Chondrocyte (in vitro differentiated cells): ENCODE results near the gene SERPINB6. TPM values are rescaled to one million over a fixed set of nuclear protein-coding genes. Genes with fewer than 3 reads are reported as not detected.

Source experiments
- DNase-seq: peaks from one replicate; pipeline ENCODE4 v3.0.0; 2021; ENCODE audit warnings: mixed read lengths, low spot score
- H3K27ac Mint-ChIP-seq: one replicate; pipeline ENCODE4 v1.8.0; 2021; ENCODE audit warnings: mild to moderate bottlenecking, moderate library complexity, mixed read lengths; ENCODE audit not compliant: unreplicated experiment
- H3K27me3 Mint-ChIP-seq: 2 replicates; pipeline ENCODE4 v1.8.0; 2021; ENCODE audit warnings: low read depth, mixed read lengths
- H3K36me3 Mint-ChIP-seq: 2 replicates; pipeline ENCODE4 v1.8.0; 2021; ENCODE audit warnings: low read depth, mixed read lengths
- H3K4me1 Mint-ChIP-seq: 2 replicates; pipeline ENCODE4 v1.8.0; 2021; ENCODE audit warnings: low read depth, mild to moderate bottlenecking, mixed read lengths
- H3K4me3 Mint-ChIP-seq: one replicate; pipeline ENCODE4 v1.8.0; 2021; ENCODE audit warnings: mild to moderate bottlenecking, moderate library complexity, mixed read lengths; ENCODE audit not compliant: unreplicated experiment
- H3K9me3 Mint-ChIP-seq: 2 replicates; pipeline ENCODE4 v1.8.0; 2021; ENCODE audit warnings: low read depth, mixed read lengths
- CTCF ChIP-seq: fragments of 200-600 bp; sonication (generic); IDR thresholded peaks from 2 replicates; pipeline ENCODE4 v1.5.0; 2021; ENCODE audit warnings: antibody characterized with exemption, mild to moderate bottlenecking, moderate library complexity
- total RNA-seq: library from RNA; stranded (reverse); gene quantifications from 3 replicates; pipeline ENCODE4 v1.2.1, GENCODE V29; 2021

SERPINB6 gene
- total RNA-seq, 1 donor from 2014 or later: 98.0 TPM

- Mint-ChIP-seq H3K27me3 (peaks cover 4% of the 10 kb centered on the region), H3K4me1 (peaks cover 7% of the 10 kb centered on the region), H3K36me3 (no peaks in the 10 kb centered on the region), H3K4me3 (no peak overlapping the region), H3K9me3 (no peaks in the 10 kb centered on the region), H3K27ac (no peak overlapping the region)
- DNase-seq: no peak
- TF ChIP-seq CTCF: no peak
Measured at GRCh38 chr6:2900821-2901644, 70.3 kb downstream of the SERPINB6 start.

- DNase-seq: no peak
- no peak overlapping the region for H3K4me3 Mint-ChIP-seq
- H3K27ac Mint-ChIP-seq: no peak overlapping the region
Measured at GRCh38 chr6:2900221-2900807, 71.1 kb downstream of the SERPINB6 start.

GRCh38 chr6:2899596-2899995, 71.8 kb downstream of the SERPINB6 start:
- no peak overlapping the region for H3K27ac Mint-ChIP-seq
- TF ChIP-seq CTCF: no peak
- DNase-seq: no peak
- peaks cover 4% of the 10 kb centered on the region for H3K27me3 Mint-ChIP-seq
- peaks cover 7% of the 10 kb centered on the region for H3K4me1 Mint-ChIP-seq
- H3K36me3 Mint-ChIP-seq: no peaks in the 10 kb centered on the region
- H3K4me3 Mint-ChIP-seq: no peak overlapping the region
- H3K9me3 Mint-ChIP-seq: no peaks in the 10 kb centered on the region

More at GRCh38 chr6:2900221-2900807, 71.1 kb downstream of the SERPINB6 start:
- Mint-ChIP-seq H3K27me3 (peaks cover 4% of the 10 kb centered on the region), H3K9me3 (no peaks in the 10 kb centered on the region), H3K4me1 (peaks cover 7% of the 10 kb centered on the region), H3K36me3 (no peaks in the 10 kb centered on the region)
- TF ChIP-seq CTCF: no peak

Other genes starting within 250 kb of the SERPINB6 start
- 0.99 to 1.1 TPM (median 1.00 TPM) in 3 replicates for gene MYLK4, start 220.6 kb downstream of the SERPINB6 start, total RNA-seq
- 34.0 to 36.1 TPM (median 34.6 TPM) in 3 replicates for gene WRNIP1, start 206.2 kb downstream of the SERPINB6 start, total RNA-seq
- gene SERPINB1, start 129.7 kb downstream of the SERPINB6 start, total RNA-seq: 9.0 to 9.3 TPM (median 9.1 TPM) in 3 replicates
- gene SERPINB9, start 68.3 kb downstream of the SERPINB6 start, total RNA-seq: 0.31 to 0.67 TPM (median 0.62 TPM) in 3 replicates
- gene NQO2, start 28.3 kb upstream of the SERPINB6 start, total RNA-seq: 34.4 to 40.7 TPM (median 35.1 TPM) in 3 replicates
- gene RIPK1, start 96.9 kb upstream of the SERPINB6 start, total RNA-seq: 24.9 to 26.2 TPM (median 25.2 TPM) in 3 replicates
- gene BPHL, start 147.1 kb upstream of the SERPINB6 start, total RNA-seq: 22.1 to 26.2 TPM (median 22.3 TPM) in 3 replicates
- gene TUBB2A, start 186.0 kb upstream of the SERPINB6 start, total RNA-seq: 212 to 290 TPM (median 223 TPM) in 3 replicates